H1 (cell line): ENCODE data around the gene PSTK.

Experiments used
- CTCF ChIP-seq, 3 experiments: IDR thresholded peaks; 1 replicate in 2 of 3; 2 replicates in 1 of 3; pipeline versions ENCODE4 v1.5.1 to v1.6.1; 2011; ENCODE audit warnings: low read length in 3 of 3, mild to moderate bottlenecking in 3 of 3, inconsistent platforms in 2 of 3, low read depth in 1 of 3, moderate library complexity in 1 of 3; ENCODE audit not compliant: insufficient read depth in 1 of 3; ENCODE audit errors: control extremely low read depth in 1 of 3
- E2F6 ChIP-seq: IDR thresholded peaks from 2 replicates; pipeline ENCODE4 v1.6.1; 2012; ENCODE audit warnings: inconsistent platforms
- EZH2 ChIP-seq: fragments of 200-600 bp; sonication (generic); IDR thresholded peaks from 2 replicates; pipeline ENCODE4 v1.7.1; 2012; ENCODE audit warnings: low read depth, mild to moderate bottlenecking, moderate library complexity, low read length, inconsistent platforms; ENCODE audit not compliant: severe bottlenecking
- GABPA ChIP-seq: IDR thresholded peaks from 2 replicates; pipeline ENCODE4 v1.6.1; 2011; ENCODE audit warnings: mild to moderate bottlenecking, low read length, moderate library complexity, borderline replicate concordance; ENCODE audit not compliant: insufficient read depth
- KDM5A ChIP-seq: fragments of 200-600 bp; IDR thresholded peaks from 2 replicates; pipeline ENCODE4 v1.7.1; 2012; ENCODE audit warnings: mild to moderate bottlenecking, low read length, inconsistent platforms, mixed read lengths
- MAFK ChIP-seq: IDR thresholded peaks from 2 replicates; pipeline ENCODE4 v1.6.1; 2012; ENCODE audit warnings: low read depth, mild to moderate bottlenecking, improper control_type of control experiment, low read length
- POLR2AphosphoS5 ChIP-seq: IDR thresholded peaks from 2 replicates; pipeline ENCODE4 v1.6.1; 2011; ENCODE audit warnings: low read depth, low read length
- RNF2 ChIP-seq: fragments of 200-900, 300-1000 bp; sonication (generic); IDR thresholded peaks from 2 replicates; pipeline ENCODE4 v1.7.1; 2016; ENCODE audit warnings: borderline replicate concordance, low read depth, mild to moderate bottlenecking, antibody characterized with exemption, low read length; ENCODE audit not compliant: poor library complexity, severe bottlenecking; ENCODE audit errors: missing control alignments
- SAP30 ChIP-seq: fragments of 300-600 bp; sonication (generic); IDR thresholded peaks from 2 replicates; pipeline ENCODE4 v1.7.1; 2012; ENCODE audit warnings: low read length, moderate library complexity, mild to moderate bottlenecking, inconsistent platforms; ENCODE audit not compliant: insufficient read depth, insufficient replicate concordance
- TEAD4 ChIP-seq: IDR thresholded peaks from 2 replicates; pipeline ENCODE4 v1.6.1; 2012; ENCODE audit warnings: low read depth, low read length, inconsistent platforms, mixed read lengths
- USF2 ChIP-seq: IDR thresholded peaks from 2 replicates; pipeline ENCODE4 v1.6.1; 2011; ENCODE audit warnings: low read length, improper control_type of control experiment
- YY1 ChIP-seq: IDR thresholded peaks from 2 replicates; pipeline ENCODE4 v1.6.1; 2011; ENCODE audit warnings: low read depth, mild to moderate bottlenecking, low read length

GRCh38 chr10:122981066-122981464, 864 bp downstream of the PSTK start:
- peak in 2 of 3 experiments; percentile 22 to 56; a peak in 3 of 4 replicates for TF ChIP-seq CTCF (IDR thresholded peaks at IDR 0.05; ENCODE audit: control extremely low read depth in 1 of 3, insufficient read depth in 1 of 3, low read depth in 1 of 3, low read length in 3 of 3)
- no peak for TF ChIP-seq RNF2
- TF ChIP-seq MAFK: no peak
- no peak for TF ChIP-seq POLR2AphosphoS5
- TF ChIP-seq GABPA: no peak
- no peak for TF ChIP-seq TEAD4
- TF ChIP-seq USF2: no peak
- TF ChIP-seq E2F6: no peak
- TF ChIP-seq YY1: no peak
- TF ChIP-seq EZH2: no peak
- no peak for TF ChIP-seq KDM5A
- TF ChIP-seq SAP30: no peak
